Measurements from ENCODE around the gene EFEMP1.

The EFEMP1 gene

DNA sequence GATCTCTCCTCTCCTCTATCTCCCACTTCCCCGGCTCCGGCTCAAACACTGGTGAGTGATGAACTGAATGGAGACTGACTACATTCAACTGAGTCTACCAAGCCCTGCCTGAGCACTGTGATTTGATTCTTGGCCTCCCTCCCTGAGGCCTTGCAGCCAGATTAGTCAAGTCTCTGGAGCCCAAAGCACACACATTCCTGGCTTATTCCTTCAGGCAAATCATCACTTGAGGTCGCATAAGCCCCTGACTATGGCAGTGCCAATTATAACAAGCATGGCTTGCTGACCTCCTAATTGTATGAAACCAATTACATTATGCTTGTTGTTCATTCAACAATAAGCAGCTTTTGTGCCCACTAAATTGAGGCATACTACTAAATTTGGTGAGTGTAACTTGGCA lies 34.6 kb downstream of the EFEMP1 start:
- DNase-seq (ENCODE audit: extremely low read depth, low read depth) = no peak
- TF ChIP-seq, protein P1, sequence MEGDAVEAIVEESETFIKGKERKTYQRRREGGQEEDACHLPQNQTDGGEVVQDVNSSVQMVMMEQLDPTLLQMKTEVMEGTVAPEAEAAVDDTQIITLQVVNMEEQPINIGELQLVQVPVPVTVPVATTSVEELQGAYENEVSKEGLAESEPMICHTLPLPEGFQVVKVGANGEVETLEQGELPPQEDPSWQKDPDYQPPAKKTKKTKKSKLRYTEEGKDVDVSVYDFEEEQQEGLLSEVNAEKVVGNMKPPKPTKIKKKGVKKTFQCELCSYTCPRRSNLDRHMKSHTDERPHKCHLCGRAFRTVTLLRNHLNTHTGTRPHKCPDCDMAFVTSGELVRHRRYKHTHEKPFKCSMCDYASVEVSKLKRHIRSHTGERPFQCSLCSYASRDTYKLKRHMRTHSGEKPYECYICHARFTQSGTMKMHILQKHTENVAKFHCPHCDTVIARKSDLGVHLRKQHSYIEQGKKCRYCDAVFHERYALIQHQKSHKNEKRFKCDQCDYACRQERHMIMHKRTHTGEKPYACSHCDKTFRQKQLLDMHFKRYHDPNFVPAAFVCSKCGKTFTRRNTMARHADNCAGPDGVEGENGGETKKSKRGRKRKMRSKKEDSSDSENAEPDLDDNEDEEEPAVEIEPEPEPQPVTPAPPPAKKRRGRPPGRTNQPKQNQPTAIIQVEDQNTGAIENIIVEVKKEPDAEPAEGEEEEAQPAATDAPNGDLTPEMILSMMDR (IDR thresholded peaks at IDR 0.05; ENCODE audit: low read depth, low read length) = no peak

DNA sequence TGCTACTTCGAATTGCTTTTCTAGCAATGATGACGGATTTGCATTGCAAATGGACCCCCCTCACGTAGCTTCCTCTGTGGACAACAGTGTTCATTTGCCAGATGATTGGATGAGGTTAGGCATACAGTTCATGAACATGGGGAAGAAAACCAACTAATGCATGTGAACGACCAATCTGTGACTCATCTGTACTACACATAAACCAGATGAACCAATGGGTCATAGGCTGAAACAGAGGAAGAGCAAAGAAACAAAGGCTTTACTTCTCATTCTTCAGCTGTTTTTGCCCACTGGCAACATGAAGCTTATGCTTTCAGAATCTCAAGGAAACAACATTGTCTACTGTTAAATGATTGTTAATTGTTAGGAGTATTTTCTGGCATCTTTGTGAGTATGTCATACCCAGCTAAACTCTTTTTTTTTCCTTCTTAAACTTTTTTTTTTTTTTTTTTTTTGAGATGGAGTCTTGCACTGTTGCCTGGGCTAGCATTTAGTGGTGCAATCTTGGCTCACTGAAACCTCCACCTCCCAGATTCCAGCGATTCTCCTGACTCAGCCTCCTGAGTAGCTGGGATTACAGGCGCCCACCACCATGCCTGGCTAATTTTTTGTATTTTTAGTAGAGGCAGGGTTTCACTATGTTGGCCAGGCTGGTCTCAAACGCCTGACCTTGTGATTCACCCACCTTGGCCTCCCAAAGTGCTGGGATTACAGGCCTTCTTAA lies 35.5 kb downstream of the EFEMP1 start:
- TF ChIP-seq, protein P1 (IDR thresholded peaks at IDR 0.05; ENCODE audit: low read depth, low read length) = no peak
- no peak for DNase-seq (ENCODE audit: extremely low read depth, low read depth)

DNA sequence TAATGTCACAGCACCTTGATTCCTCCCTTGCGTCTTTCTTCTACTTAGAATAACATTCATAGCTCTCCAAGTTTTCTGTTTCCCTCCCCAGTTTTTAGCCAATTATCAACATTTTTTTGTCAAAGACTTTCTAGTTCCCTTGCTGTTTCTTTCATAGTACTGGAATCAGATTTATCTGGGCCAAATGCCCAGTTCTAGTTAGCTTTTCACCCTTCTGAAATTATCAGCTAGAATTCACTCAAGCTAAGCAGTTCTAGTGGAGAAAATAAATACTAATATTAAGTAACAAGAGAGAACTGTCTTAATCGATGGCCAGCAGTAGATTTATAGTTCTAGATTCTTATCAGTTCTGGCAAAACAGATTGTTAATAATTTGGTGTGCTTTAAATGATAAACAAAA lies 36.2 kb downstream of the EFEMP1 start:
- TF ChIP-seq, protein P1 (IDR thresholded peaks at IDR 0.05; ENCODE audit: low read depth, low read length) = no peak
- DNase-seq (ENCODE audit: extremely low read depth, low read depth) = no peak

DNA sequence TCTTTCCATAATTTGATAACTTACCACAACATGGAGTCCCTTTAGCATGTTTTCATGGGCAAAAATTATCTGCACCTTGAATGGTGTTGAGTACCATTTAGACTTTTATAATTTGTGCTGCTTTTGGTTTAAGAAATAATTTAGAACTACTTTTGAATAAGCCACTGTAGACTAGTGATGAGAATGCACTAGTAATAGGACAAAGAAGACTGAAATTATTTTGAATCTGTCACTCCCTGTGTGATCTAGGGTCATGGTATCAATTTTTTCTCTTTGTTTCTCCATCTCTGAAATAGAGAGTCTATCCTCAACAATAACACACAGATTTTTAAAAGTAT lies 37.7 kb downstream of the EFEMP1 start:
- DNase-seq (ENCODE audit: extremely low read depth, low read depth) = no peak
- TF ChIP-seq, protein P1 (IDR thresholded peaks at IDR 0.05; ENCODE audit: low read depth, low read length) = no peak

DNA sequence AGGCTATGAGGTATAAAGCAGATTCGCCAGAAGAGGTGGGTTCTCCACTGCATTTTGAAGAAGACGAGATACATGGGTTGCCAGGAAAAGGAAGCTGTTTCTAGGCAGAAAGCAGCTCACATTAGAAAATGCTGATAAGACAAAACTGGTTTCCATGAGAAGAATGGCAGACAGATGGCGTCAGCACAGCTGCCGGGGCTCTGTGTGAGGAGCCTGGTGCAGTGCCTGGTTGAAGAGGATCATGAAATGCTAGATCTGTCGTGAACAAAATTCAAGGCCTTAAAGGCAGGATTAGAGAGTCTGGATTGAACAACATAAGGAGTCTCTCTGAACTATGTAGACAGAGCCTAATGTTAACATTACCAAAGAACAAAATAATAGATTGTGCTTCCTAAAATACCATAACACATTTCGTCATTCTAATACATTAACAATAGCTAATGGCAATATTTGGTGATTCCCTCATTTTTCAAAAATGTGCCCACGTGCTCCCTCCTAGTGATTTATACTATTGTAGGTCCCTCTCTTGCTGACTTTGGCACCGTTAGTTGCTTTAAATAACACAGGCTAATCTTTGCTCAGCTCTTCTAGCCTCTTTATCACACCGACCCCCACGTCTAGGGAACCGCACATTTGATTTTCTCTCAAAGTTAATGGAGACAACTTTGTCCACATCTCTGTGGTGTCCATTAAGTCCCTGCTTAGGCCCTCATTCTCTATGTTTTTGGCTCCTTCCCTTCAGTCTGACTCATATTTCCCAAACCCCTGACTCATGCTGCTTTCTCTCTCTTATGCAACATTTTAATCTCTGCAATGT lies 38.2 kb downstream of the EFEMP1 start:
- TF ChIP-seq, protein P1 (IDR thresholded peaks at IDR 0.05; ENCODE audit: low read depth, low read length) = no peak
- DNase-seq (ENCODE audit: extremely low read depth, low read depth) = no peak

DNA sequence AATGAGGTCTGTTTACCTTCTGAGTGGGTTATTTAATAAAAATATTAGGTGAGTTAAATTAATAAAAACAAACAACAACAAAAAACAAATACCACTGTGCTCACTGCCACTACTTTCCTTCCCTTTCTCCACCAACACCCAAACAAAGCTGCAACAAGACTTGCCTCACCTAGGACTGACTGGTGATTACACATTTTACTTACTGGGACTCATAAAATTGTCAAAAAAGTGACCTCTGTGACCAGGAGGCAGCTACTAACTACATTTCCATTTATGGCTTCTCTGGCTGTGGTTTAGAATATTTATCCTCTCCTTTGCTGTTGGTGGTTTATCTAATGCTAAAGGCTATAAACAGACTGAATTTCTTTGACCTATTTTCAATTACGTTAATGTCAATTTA lies 39.8 kb downstream of the EFEMP1 start:
- TF ChIP-seq, protein P1 (IDR thresholded peaks at IDR 0.05; ENCODE audit: low read depth, low read length) = no peak
- DNase-seq (ENCODE audit: extremely low read depth, low read depth) = no peak

DNA sequence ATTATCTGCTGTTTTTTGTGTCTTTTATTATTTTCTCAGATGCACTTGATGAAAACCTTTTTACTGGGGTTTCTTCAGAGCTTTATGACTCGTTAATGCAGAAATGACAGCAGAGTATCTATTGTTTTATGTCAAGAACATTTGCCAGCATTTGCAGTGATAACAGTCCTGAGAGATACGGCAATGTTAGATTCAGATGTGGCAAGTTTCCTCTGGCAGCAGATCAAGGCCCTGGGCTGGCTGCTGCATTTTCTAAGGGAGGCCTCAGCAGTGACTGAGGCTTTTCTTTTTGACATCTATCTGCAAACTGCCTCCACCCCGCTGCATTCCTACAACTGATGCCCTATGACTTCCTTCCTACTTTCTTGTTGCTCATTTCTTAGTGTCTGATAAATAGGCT lies 40.2 kb downstream of the EFEMP1 start:
- TF ChIP-seq, protein P1 (IDR thresholded peaks at IDR 0.05; ENCODE audit: low read depth, low read length) = no peak
- DNase-seq (ENCODE audit: extremely low read depth, low read depth) = no peak
